ENCODE data around the gene PTBP1.
A peak's percentile ranks its signal among the peaks of the same experiment; 100 is the strongest.

GRCh38 chr19:811506-812048 is 14.3 kb downstream of the PTBP1 start:
- TF ChIP-seq CTCF (conservative IDR thresholded peaks at IDR 0.05; ENCODE audit: low read depth in 2 of 2) (no peak), NANOG (IDR thresholded peaks at IDR 0.05; ENCODE audit: borderline replicate concordance) (no peak), CREB1 (CRISPR knock-in tag; IDR thresholded peaks at IDR 0.05; ENCODE audit: low read depth) (no peak), POLR2AphosphoS5 (IDR thresholded peaks at IDR 0.05; ENCODE audit: low read depth) (0 out of 2 replicates have a peak, but pooled peaks have one; percentile 6), EZH2 (IDR thresholded peaks at IDR 0.05; ENCODE audit: low read depth, unreplicated experiment) (no peak), EZH2phosphoT487 (IDR thresholded peaks at IDR 0.05; ENCODE audit: unreplicated experiment) (no peak), REST (IDR thresholded peaks at IDR 0.05; ENCODE audit: unreplicated experiment) (no peak), STAT1 (IDR thresholded peaks at IDR 0.05; ENCODE audit: unreplicated experiment) (no peak), JUNB (IDR thresholded peaks at IDR 0.05; ENCODE audit: unreplicated experiment) (no peak), ETS1 (IDR thresholded peaks at IDR 0.05) (no peak)
